Sciatic nerve (tissue), 2 donors: ENCODE data around the gene FN3KRP. TPM values are rescaled to one million over a fixed set of nuclear protein-coding genes. Genes with fewer than 3 reads are reported as not detected.
"Not testable (repeated sequence)": the region's sequence is repeated elsewhere in the genome, so short reads cannot be mapped to it uniquely, and the experiment has no call there.

Experiments used
- ATAC-seq: fragments of 200-7000 bp; cut with Tn5 transposase; one replicate; pipeline ENCODE4 v1.9.1; 2020; ENCODE audit warnings: mild to moderate bottlenecking, moderate library complexity
- DNase-seq: peaks from one replicate; pipeline ENCODE4 v3.0.0-alpha.2; 2020; ENCODE audit warnings: low spot score
- intact Hi-C: fragments of 100-400 bp; cut with DNase I; formaldehyde crosslinking; loops from one replicate; pipeline ENCODE4 v1.14.2; 2022
- microRNA-seq: library from miRNA; unstranded; fragments of <30 nt; microRNA quantifications from one replicate; pipeline ENCODE4 v1.2.0, GENCODE V29; 2020
- total RNA-seq: library from RNA; stranded (reverse); fragmentation: NEBNext Ultra II Directional; extraction: Animal tissue kit (Norgen Biotek cat#: 25700); gene quantifications from one replicate; pipeline ENCODE4 v1.2.1, GENCODE V29; 2021
- donor health status: DM: no; HTN: no; CAD: no.
- donor health status: DM: no; HTN: no; CAD: no.

FN3KRP gene
- total RNA-seq, 1 donor from 2014 or later, result 32.3 TPM

DNA sequence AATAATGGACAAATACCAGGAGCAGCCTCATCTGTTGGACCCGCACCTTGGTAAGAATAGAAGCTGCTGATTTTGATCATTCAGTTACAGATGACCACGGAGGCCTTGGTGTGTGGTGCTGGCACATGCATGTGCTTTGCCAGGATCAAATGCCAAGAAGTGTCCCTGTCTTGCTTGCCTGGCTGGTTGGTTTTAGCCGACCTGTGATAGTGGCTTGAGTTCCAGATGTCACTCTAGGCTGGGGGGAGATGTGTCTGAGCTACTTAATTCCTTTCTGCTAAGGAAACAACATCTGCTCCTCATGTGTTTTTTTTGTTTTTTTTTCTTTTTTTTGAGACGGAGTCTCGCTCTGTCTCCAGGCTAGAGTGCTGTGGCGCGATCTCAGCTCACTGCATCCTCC, 39.7 kb downstream of the FN3KRP start:
- ATAC-seq (no peak), DNase-seq (no peak)
- intact Hi-C loops, result no loop called here

DNA sequence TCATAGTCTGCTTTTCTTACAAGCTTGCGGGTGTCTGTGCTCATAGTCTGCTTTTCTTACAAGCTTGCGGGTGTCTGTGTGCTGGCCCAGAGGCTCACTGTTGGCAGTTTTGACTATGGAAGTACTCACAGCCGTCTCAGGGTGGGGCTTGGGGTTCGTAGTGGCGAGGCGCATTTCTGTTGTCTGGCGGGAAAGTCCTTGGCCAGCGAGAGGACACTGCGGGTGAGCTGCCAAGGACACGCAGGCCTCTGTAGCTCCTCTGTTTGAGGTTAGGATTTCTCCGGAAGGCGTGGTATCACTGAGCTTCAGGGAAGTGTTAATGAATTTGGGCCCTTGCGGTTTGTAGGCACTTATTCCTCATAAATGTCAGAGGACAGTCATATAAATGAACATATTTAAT, 48.9 kb downstream of the FN3KRP start:
- intact Hi-C loops, result loop anchor here (5.0 kb wide), 1 partner anchor 103 kb away; no protein-coding TSS in a partner anchor
- ATAC-seq, result no peak
- DNase-seq, result no peak

DNA sequence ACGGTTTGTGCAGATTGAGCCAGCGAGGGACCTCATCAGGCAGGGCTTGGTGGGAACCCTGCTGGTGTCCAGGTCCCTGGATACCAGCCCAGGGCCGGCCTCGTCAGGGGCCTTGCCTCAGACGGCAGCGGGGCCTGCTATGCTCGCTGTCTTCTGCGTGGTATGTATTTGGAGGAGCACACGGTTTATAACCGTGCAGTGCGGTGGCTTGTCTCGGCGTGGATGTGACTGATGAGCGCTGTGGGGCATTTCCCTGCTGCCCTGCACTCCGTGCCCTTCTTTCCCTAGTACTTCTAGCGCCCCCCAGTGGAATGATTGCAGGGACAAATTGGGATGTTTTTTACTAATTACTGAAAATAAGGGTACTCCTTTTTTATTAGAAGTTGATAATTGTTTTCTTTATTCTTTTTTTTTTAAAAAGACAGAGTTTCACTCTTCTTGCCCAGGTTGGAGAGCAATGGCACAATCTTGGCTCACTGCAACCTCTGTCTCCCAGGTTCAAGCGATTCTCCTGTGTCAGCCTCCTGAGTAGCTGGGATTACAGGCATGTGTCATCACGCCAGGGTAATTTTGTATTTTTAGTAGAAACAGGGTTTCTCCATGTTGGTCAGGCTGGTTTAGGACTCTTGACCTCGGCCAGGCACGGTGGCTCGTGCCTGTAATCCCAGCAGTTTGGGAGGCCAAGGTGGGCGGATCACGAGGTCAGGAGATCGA, 50.7 kb downstream of the FN3KRP start:
- DNase-seq (no peak), ATAC-seq (peak; percentile 49)

DNA sequence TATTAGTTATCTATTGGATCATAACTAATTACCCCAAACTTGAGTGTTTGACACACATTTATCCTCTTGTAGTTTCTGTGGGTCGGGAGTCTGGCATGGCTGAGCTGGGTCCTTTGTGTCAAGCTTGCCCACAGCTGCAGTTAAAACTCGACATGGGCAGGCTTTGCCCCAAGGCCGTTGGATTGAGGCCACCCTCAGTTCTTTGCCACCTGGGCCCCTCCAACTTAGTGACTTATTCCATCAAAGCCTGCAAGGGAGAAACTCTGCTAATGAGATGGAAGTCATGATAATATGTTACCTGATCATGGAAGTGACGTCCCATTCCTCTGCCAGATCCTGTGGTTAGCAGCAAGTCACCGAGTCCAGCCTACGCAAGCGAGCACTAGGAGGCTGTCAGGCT, 52.5 kb downstream of the FN3KRP start:
- DNase-seq (no peak), ATAC-seq (no peak)
- intact Hi-C loops, result loop anchor here (5.0 kb wide), 1 partner anchor 107 kb away; no protein-coding TSS in a partner anchor

More for the DNA sequence above, 50.7 kb downstream of the FN3KRP start:
- intact Hi-C loops, result loop anchor here (5.0 kb wide), 1 partner anchor 105 kb away; no protein-coding TSS in a partner anchor

DNA sequence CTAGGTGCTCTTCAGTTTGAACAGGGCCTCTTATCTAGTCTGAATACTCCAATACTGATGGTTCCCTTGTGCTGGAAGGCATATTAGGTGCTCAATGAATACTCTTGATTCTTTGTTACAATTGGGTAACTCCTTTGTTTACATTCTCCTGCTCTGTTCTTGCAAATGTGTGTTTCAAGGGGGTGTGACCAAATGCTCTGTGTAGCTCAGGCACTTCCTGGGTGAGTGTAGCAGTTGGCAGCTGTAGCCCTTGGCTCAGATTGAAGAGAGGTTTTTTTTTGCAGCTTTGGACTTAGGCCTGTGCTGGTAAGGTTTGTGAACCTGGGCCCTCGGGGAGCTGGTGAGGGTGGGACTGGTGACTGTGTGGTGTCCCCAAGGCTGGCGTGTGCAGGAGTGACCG, 55.5 kb downstream of the FN3KRP start:
- no peak for DNase-seq
- no peak for ATAC-seq
- intact Hi-C loops, result no loop called here

DNA sequence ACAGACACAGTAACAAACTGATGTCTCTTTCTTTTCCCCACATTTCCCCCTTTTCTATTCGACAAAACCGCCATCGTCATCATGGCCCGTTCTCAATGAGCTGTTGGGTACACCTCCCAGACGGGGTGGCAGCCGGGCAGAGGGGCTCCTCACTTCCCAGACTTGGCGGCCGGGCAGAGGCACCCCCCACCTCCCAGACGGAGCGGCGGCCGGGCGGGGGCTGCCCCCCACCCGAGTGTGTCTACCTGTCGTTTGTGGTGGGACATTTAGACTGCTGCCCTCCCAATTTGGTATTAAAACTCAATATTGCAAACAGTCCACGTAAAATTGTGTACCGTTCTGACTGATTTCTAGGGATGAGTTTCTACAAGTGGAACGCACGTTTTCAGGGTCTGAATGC, 58.0 kb downstream of the FN3KRP start:
- intact Hi-C loops, ATAC-seq, DNase-seq: not testable (repeated sequence)

DNA sequence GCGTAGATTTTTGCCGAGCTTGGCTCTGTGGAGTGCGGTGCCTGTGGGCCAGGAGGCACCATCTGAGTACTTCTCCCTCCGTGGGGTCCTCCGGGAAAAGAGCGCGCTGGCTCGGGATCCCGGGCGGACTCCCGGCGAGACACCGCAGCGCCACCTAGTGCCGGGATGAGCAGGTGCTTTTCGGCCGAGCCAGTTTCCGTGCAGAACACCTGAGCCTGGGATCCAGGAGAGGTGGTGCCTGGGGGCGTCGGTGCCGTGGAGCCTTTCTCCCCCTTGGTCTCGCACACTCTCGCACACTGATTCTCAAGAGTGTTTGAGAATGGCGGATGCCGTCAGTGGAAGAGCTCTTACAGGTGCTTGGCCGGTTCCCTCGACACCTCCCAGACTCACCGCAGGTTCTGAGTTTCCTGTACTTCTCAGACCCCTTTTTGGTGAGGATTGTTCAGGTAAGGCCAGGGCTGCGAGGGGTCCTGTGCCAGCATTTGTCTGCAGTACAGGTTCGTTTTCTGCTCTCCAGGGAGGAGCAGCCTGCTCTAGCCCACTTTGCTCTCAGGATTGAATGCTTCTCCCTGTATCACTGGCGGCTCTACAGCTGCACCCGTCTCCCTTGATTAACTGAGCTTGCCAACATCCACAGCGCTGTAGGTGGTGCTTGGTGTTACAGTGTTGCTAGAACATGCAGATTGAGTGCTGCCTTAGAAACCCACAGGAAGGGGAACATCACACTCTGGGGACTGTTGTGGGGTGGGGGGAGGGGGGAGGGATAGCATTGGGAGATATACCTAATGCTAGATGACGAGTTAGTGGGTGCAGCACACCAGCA, 58.7 kb downstream of the FN3KRP start:
- DNase-seq (peak; percentile 81), ATAC-seq (peak; percentile 65)
- intact Hi-C loops, result no loop called here

DNA sequence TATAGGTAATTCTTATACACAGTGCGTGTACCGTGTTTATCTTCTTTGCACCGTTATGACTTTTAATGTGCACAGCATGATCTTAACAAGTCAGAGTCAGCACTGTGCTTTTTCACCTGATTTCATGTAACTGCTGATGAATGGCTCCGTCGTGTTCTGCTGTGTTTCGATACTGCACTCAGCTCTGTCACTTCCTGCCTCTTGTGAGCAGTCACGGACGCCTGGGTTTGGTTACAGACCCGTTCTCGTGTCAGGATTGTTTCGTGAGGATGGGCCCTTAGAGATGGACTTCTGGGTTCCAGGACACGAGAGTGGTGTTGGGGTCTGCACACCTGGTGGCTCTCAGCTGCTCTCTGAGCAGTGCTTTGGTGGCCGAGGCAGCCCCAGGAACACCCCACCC, 59.9 kb downstream of the FN3KRP start:
- ATAC-seq (no peak), DNase-seq (no peak)
- intact Hi-C loops, result no loop called here

Small RNAs within 50 kb of the gene (microRNA-seq; reads per million reads assigned to microRNA genes)
- 2.2 reads per million for gene MIR4525

Other genes starting within 250 kb of the FN3KRP start
- gene FOXK2, start 197.0 kb upstream of the FN3KRP start, total RNA-seq, result 59.9 TPM
- 67.1 TPM for gene WDR45B, start 68.3 kb upstream of the FN3KRP start, total RNA-seq
- gene RAB40B, start 18.0 kb upstream of the FN3KRP start, total RNA-seq, result 30.3 TPM
- gene FN3K, start 18.9 kb downstream of the FN3KRP start, total RNA-seq, result 57.2 TPM
- gene TBCD, start 35.4 kb downstream of the FN3KRP start, total RNA-seq, result 122 TPM
- not detected for gene ZNF750, start 123.3 kb downstream of the FN3KRP start, total RNA-seq